Measurements from ENCODE around the gene DZIP1L.

Gene DZIP1L

DNA sequence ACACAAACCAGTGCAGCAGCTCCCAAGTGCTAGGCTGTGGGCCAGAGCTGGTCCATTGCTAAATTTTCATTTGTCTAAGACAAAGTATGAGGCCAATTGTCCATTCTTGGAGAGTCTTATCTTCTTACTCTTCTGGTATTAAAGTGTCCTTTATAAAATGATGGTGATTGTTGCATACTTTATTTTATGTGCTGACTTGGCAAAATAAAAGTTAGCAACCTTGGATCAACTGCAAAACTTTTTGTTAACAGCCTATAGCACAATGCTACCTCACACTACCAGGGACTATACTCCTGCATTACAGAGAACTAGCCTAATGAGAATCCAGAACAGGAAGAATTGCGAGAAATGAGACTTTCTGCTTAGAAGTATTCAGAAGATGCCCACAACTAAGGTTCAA, 61.4 kb downstream of the DZIP1L start:
- Histone ChIP-seq H2AFZ (ENCODE audit: low read length, unreplicated experiment) (no peak overlapping the region), H3K4me3 (ENCODE audit: low read depth, low read length) (no peak overlapping the region), H3K79me2 (ENCODE audit: control insufficient read depth, insufficient read depth, low read length, unreplicated experiment) (no peaks in the 10 kb centered on the region), H3K4me1 (ENCODE audit: control insufficient read depth, insufficient read depth, low read length, unreplicated experiment) (peaks cover 5% of the 10 kb centered on the region), H3K27ac (ENCODE audit: low read depth, low read length) (no peak overlapping the region), H3K36me3 (ENCODE audit: insufficient read depth, low read length) (0 out of 2 replicates have a peak, but pooled peaks cover 3% of the 10 kb centered on the region), H3K27me3 (ENCODE audit: insufficient read depth, low read length) (no peaks in the 10 kb centered on the region)

DNA sequence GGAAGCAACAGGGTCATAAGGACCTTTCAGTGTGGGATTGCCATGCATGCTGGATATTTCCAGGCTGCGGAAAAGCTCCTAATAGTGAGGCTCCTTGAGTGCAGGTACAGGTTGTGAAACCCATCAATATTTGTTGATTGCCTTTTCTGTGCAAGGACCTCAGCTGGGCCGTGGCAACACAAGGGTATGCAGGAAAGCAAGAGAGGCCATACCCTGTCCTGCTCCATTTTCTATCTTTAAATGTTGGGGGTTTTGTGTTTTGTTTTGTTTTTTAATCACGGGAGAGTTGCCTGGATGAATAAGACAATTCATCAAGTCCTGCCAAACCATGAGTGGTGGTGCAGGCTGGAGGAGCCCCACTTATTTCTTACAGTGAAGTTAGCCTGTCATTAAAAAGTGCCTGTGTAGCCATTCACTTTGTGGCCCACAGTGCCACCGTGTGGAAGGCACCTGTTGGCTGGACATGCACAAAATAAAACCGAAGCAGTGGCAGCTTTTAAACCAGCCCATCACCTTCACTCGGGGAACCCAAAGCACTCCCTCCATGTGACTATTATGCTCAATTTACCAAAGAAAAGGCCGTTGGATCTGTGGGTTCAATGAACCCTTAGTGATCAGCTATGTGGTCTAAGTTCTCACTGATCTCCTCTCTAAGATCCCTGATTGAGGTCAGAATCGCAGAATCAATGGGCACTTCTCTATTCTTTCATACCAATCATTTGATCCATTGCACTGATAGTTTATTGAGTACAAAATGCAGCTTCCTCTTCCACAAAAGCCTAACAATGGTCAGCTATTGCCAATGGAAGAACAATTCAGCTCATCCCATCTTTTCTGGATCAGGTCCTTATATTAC, 63.2 kb downstream of the DZIP1L start:
- Histone ChIP-seq H3K4me3 (ENCODE audit: low read depth, low read length) (no peak overlapping the region), H2AFZ (ENCODE audit: low read length, unreplicated experiment) (no peak overlapping the region), H3K27ac (ENCODE audit: low read depth, low read length) (no peak overlapping the region), H3K79me2 (ENCODE audit: control insufficient read depth, insufficient read depth, low read length, unreplicated experiment) (no peaks in the 10 kb centered on the region), H3K27me3 (ENCODE audit: insufficient read depth, low read length) (no peaks in the 10 kb centered on the region), H3K36me3 (ENCODE audit: insufficient read depth, low read length) (0 out of 2 replicates have a peak, but pooled peaks cover 3% of the 10 kb centered on the region), H3K4me1 (ENCODE audit: control insufficient read depth, insufficient read depth, low read length, unreplicated experiment) (peaks cover 8% of the 10 kb centered on the region)

DNA sequence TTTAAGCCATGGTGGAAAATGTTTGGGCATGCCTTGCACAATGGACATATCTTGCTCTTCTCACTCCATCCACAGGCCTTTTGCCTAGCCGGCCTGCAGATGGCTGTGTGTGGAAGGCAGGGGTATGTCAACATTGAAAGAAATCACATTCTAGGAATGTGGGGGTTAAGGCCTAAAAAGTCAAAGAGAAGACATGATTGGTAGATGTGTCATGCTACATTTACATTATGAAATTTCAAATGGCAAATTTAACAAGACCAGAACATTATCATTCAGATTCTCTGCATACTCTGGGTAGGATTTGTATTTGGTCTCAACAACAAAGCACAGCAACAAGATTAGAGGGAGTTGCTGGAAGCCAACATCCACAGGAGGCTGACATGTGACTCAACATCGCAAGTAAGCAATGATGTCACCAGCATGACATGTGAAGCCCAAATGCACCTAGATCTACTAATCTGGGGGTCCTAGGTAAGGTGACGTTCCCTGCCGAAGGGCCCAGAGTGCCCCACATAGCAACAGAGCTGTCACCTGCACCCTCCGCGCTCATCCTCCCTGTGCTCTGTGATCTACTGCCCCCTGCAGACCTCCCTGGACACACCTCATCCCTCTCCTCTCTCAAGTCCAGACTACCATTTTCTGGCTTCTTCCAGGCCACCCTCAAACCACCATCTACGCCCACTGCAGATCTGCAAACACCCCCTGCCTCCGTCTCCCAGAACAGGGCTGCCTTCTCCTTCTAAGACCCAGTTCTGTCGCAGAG, 66.1 kb downstream of the DZIP1L start:
- no peak overlapping the region for H2AFZ ChIP-seq (ENCODE audit: low read length, unreplicated experiment)
- no peak overlapping the region for H3K27ac ChIP-seq (ENCODE audit: low read depth, low read length)
- H3K79me2 ChIP-seq (ENCODE audit: control insufficient read depth, insufficient read depth, low read length, unreplicated experiment), result no peaks in the 10 kb centered on the region
- H3K4me1 ChIP-seq (ENCODE audit: control insufficient read depth, insufficient read depth, low read length, unreplicated experiment), result peaks cover 10% of the 10 kb centered on the region
- H3K36me3 ChIP-seq (ENCODE audit: insufficient read depth, low read length), result peaks cover 3% of the 10 kb centered on the region; the same call in 1 of the 2 replicates
- no peaks in the 10 kb centered on the region for H3K27me3 ChIP-seq (ENCODE audit: insufficient read depth, low read length)
- H3K4me3 ChIP-seq (ENCODE audit: low read depth, low read length), result no peak overlapping the region

DNA sequence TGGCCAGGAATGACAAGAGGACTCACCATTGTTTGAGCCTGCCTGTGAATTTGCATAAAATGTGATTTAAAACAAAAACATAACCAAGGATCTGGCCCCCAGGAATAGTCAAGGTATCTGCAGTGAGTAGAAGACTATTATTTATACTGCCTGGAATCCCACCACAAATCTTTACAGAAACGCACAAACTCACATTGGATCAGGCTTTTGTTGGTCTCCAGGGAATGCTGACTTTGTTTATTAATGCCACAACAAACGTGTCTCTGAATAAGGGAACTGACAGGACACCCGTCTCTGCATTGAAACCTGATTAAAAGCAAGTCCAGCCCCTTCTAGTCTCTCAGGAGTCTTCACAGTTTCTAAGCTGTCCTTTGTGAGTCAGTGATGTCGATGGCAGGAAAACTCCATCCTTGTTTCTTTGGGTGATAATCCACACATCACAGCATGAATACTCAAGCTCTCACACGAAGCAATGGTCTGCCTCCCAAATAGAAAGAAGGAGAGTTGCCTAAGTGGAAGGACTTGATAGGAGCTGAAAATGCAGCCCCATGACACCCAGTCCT, 67.7 kb downstream of the DZIP1L start:
- Histone ChIP-seq H3K27me3 (ENCODE audit: insufficient read depth, low read length) (no peaks in the 10 kb centered on the region), H3K36me3 (ENCODE audit: insufficient read depth, low read length) (no peaks in the 10 kb centered on the region; the same call in 1 of the 2 replicates), H3K4me1 (ENCODE audit: control insufficient read depth, insufficient read depth, low read length, unreplicated experiment) (peaks cover 27% of the 10 kb centered on the region), H3K79me2 (ENCODE audit: control insufficient read depth, insufficient read depth, low read length, unreplicated experiment) (no peaks in the 10 kb centered on the region), H2AFZ (ENCODE audit: low read length, unreplicated experiment) (no peak overlapping the region), H3K27ac (ENCODE audit: low read depth, low read length) (no peak overlapping the region), H3K4me3 (ENCODE audit: low read depth, low read length) (no peak overlapping the region)

DNA sequence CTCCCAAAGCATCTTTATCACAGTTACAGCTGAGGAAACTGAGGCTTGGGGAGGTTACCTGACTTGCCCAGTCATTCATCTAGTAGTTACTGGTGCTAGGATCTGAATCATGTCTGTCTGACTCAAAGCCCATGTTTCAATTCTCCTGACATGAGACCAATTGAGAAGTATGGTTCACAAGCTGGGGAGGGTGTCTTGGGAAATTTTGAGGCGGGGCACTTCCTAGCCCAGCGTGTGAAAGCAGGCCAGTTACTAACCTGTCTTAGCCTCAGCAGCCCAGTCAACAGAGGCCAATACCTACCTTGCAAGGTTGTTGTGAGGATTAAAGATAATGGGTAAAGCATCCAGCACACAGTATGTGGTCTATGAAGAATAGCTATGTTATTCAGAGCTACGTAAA, 68.5 kb downstream of the DZIP1L start:
- no peaks in the 10 kb centered on the region; the same call in 1 of the 2 replicates for H3K36me3 ChIP-seq (ENCODE audit: insufficient read depth, low read length)

DNA sequence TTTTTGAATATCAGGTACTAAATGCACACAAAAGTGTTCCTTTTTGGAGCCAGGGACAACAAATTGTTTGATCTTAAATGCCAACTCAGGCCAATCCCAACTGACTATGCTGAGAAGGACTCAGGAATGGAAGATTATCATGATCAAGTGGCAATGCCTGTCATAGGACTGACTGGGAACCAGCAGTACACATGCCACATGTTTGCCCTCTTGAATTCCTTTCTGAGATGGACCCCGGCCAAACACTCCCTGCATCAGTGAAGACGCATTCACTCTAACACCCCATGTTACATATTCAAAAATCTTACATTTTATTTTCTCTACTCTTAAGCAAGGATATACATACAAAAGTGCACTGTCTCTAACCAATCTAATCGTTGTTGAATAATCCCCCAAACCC, 69.3 kb downstream of the DZIP1L start:
- no peak overlapping the region for H3K27ac ChIP-seq (ENCODE audit: low read depth, low read length)
- H3K4me1 ChIP-seq (ENCODE audit: control insufficient read depth, insufficient read depth, low read length, unreplicated experiment), result peaks cover 41% of the 10 kb centered on the region
- H3K4me3 ChIP-seq (ENCODE audit: low read depth, low read length), result no peak overlapping the region
- H2AFZ ChIP-seq (ENCODE audit: low read length, unreplicated experiment), result no peak overlapping the region
- H3K79me2 ChIP-seq (ENCODE audit: control insufficient read depth, insufficient read depth, low read length, unreplicated experiment), result no peaks in the 10 kb centered on the region
- H3K27me3 ChIP-seq (ENCODE audit: insufficient read depth, low read length), result no peaks in the 10 kb centered on the region
- H3K36me3 ChIP-seq (ENCODE audit: insufficient read depth, low read length), result no peaks in the 10 kb centered on the region; the same call in 1 of the 2 replicates

More for the DNA sequence above, 68.5 kb downstream of the DZIP1L start:
- H2AFZ ChIP-seq (ENCODE audit: low read length, unreplicated experiment), result no peak overlapping the region
- H3K79me2 ChIP-seq (ENCODE audit: control insufficient read depth, insufficient read depth, low read length, unreplicated experiment), result no peaks in the 10 kb centered on the region
- H3K27me3 ChIP-seq (ENCODE audit: insufficient read depth, low read length), result no peaks in the 10 kb centered on the region
- peaks cover 33% of the 10 kb centered on the region for H3K4me1 ChIP-seq (ENCODE audit: control insufficient read depth, insufficient read depth, low read length, unreplicated experiment)
- no peak overlapping the region for H3K4me3 ChIP-seq (ENCODE audit: low read depth, low read length)
- no peak overlapping the region for H3K27ac ChIP-seq (ENCODE audit: low read depth, low read length)

DNA sequence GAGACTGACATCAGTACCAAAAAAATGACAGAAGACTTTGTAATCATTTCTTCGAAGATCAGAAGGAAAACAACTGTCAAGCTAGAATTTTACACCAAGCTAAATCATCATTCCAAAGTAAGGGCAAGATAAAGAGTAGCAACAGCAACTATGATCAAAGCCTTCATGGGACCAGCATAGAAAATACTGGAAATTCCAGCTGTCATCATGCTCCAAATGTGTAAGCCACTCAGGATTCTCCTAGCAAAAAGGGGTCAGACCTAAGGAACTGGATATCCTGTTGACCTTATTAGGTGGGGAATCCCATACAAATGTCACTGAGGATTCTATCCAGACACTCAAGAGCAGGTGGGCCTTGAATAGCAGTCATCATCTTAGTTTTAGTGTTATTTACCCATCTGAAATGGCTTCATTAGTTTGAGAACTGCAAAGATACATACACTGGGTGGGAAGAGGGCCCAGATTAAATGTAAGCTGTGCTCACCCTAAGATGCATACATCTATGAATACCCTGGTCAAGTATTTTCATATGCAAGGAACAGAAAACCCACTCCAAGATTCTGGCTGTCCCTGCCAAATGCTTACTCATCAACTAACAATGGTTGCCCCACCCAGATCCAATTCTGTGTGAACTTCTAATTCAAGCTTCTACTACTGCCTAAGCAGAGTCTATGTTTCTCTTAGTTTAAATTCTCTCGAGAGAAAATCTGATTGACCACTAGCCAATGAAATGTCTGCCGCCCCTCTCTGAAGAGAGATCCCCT, 72.0 kb downstream of the DZIP1L start:
- Histone ChIP-seq H3K27ac (ENCODE audit: low read depth, low read length) (peak overlapping the region; percentile 86), H3K27me3 (ENCODE audit: insufficient read depth, low read length) (no peaks in the 10 kb centered on the region), H3K36me3 (ENCODE audit: insufficient read depth, low read length) (no peaks in the 10 kb centered on the region; the same call in 1 of the 2 replicates), H3K4me1 (ENCODE audit: control insufficient read depth, insufficient read depth, low read length, unreplicated experiment) (peaks cover 34% of the 10 kb centered on the region), H3K4me3 (ENCODE audit: low read depth, low read length) (peak overlapping the region; percentile 46; the same call in 1 of the 2 replicates), H3K79me2 (ENCODE audit: control insufficient read depth, insufficient read depth, low read length, unreplicated experiment) (no peaks in the 10 kb centered on the region), H2AFZ (ENCODE audit: low read length, unreplicated experiment) (peak overlapping the region; percentile 51)

DNA sequence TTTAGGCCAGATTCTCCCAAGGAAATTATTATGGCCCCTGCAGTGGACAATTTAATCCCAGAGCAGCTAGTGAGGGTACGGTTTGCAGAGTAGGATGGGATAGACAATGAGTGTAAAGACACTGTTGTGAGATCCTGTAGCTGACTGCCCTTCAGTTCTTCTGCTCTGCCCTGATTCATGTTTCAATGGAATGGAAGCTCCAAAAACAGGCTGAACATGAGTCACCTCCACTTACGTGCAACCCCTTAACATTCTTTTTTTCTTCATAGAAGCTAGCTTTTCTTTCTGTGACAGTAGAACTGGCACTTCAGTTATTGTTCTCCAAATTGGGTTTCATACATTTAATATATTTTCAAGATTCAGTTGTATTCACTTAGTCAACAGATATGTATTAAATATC, 73.4 kb downstream of the DZIP1L start:
- H3K36me3 ChIP-seq (ENCODE audit: insufficient read depth, low read length), result no peaks in the 10 kb centered on the region; the same call in 1 of the 2 replicates
- peaks cover 34% of the 10 kb centered on the region for H3K4me1 ChIP-seq (ENCODE audit: control insufficient read depth, insufficient read depth, low read length, unreplicated experiment)
- peak overlapping the region; percentile 86 for H3K27ac ChIP-seq (ENCODE audit: low read depth, low read length)
- H3K27me3 ChIP-seq (ENCODE audit: insufficient read depth, low read length), result no peaks in the 10 kb centered on the region
- no peak overlapping the region for H3K4me3 ChIP-seq (ENCODE audit: low read depth, low read length)
- H2AFZ ChIP-seq (ENCODE audit: low read length, unreplicated experiment), result no peak overlapping the region
- no peaks in the 10 kb centered on the region for H3K79me2 ChIP-seq (ENCODE audit: control insufficient read depth, insufficient read depth, low read length, unreplicated experiment)

DNA sequence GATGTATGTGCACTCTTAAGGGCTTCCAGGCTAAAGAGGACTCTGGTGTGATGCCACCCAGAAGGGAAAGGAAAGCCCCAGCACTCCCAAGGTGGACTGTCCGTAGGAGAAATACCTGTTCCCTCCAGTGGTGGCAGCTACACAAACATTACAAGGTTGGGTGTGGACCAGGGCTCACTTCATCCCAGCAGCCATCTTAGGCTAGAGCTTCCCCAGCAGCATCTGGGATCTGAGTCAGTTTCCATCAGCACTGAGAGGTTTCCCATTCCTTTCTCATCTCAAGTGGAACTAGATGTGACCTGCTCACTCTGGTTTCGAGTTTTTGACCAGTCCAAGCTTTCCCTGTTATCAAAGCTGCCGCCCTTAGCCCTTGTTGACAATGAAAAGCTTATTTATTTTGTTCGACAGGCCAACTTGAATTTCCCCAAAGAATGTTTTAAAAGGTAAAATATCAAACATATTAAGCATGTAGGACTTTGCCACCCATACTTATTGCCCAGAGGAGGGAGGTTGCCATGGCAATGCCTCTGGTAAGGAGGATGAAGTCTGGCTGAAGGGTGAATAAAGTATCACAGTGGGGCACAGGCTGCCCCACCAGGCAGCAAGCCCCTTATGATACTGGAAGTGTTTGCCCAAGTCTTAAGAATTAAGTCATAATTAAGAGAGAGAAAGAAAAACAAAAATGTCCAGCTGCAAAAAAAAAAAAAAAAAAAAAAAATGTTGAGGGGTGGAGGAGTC, 76.5 kb downstream of the DZIP1L start:
- Histone ChIP-seq H3K79me2 (ENCODE audit: control insufficient read depth, insufficient read depth, low read length, unreplicated experiment) (no peaks in the 10 kb centered on the region), H3K36me3 (ENCODE audit: insufficient read depth, low read length) (no peaks in the 10 kb centered on the region), H3K27me3 (ENCODE audit: insufficient read depth, low read length) (no peaks in the 10 kb centered on the region), H3K4me1 (ENCODE audit: control insufficient read depth, insufficient read depth, low read length, unreplicated experiment) (peaks cover 27% of the 10 kb centered on the region), H2AFZ (ENCODE audit: low read length, unreplicated experiment) (no peak overlapping the region), H3K4me3 (ENCODE audit: low read depth, low read length) (no peak overlapping the region), H3K27ac (ENCODE audit: low read depth, low read length) (no peak overlapping the region)

All from ACC112 (cell line).